Inflammatory macrophage treated with lipopolysaccharide for 4 hours (primary cell): Measurements from ENCODE around the gene FXYD4.

Experiments
- DNase-seq: peaks from one replicate; pipeline ENCODE4 v3.0.0-alpha.2; 2020

FXYD4 gene

DNA sequence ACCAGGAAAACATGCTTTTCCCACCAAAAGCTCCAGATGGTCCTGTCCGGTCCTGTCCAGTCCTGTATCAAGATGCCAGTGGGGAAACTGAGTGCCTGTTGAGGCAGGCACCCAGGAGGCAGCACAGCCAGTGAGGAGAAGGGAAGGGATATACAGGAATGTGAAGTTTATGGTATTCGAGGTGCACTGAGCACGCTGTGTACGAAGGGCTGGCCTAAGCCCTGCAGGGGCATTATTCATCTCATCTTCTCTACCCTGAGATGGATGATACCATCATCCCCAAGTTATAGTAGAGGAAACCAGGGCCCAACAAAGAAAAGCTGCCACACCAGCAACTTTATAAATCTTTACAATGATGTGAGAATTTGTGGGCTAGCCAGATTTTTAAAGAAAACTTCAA, 23.4 kb upstream of the FXYD4 start:
- DNase-seq = no peak

DNA sequence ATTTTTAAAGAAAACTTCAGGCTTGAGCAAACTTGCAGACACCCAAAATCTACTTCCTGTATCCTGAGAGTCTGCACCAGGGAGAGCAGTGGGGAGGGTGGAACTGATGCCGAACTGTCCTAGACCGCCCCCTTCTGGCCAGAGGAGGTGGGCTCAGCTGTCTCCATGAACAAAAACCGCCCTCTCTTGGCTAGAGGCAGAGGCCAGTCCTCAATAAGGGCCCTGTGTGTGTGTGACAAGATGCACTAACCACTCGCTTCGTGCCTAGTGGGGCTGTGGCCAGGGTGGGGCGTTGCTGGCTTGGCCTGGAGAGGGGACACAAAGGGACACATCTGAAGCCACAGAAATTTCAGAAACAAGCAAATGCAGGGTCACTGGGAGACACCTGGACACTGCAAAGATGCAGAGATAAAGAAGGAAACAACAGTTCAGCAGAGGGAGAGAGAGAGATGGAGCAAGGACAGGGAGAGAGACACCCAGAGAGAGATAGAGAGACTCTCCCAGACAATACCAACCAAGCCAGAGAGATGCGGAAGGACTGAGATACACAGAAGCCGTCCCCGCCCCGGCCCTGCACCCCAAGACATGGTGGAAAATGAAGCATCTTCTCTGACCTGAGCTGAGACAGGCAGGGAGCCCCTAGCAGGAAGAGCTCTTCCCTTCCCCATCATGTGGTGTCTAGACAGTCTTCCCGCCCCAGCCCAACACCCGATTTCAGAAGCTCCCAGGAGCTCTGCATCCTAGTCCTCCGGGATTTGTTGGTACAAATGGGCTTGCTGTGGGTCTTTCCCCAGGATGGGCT, 22.7 kb upstream of the FXYD4 start:
- DNase-seq = peak; percentile 84

DNA sequence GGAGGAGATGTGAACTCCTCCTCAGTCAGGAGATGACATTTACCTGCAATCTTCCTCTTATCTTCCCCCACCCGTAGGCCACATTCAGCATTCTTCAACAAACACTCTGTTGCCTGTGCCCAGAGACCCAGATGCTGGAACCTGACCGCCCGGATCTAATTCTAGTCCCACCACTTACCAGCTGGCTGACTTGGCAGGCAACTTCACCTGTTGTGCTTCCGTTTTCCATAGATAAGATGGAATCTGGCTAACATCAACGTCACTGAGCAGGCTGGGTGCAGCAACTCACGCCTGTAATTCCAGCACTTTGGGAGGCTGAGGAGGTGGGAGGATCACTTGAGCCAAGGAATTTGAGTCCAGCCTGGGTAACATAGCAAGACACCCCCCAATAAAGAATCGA, 21.3 kb upstream of the FXYD4 start:
- no peak for DNase-seq

DNA sequence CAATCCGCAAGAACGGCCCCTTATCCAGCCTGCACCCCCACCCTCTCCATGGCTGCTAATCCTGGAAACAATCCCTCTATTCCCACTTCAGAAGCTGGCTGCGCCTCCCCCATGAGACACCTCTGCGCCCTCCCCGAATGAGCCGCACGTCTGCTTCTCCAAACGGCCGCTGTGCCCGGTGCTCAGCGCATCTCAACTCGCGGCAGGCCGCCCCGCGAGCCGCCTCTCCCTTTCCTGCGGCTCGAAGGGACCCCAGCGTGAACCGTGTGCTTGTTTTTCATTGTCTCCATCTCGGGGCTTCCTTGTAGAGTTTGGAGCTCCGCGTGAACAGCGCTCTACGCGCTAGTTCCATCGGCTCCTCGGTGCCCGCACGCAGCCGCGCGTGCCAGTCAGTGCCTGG, 20.8 kb upstream of the FXYD4 start:
- DNase-seq = no peak

DNA sequence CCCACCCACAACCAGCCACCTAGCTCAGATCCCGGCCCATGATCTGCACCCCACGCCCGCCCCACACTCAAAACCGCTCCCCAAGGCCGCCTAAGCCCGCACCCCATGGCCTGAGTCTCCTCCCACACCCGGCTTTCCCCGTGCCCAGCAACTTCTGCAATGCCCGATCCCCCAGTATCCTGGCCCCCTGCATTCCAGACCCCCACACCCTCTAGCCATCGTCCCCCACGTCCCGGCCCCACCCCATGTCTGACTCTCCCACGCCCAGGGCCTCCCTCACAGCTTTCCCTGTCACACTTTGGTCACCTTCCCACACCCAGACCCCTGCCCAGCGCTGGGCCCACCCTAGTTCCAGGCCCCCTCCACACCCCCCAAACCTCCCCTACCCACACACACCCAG, 20.1 kb upstream of the FXYD4 start:
- DNase-seq = no peak

DNA sequence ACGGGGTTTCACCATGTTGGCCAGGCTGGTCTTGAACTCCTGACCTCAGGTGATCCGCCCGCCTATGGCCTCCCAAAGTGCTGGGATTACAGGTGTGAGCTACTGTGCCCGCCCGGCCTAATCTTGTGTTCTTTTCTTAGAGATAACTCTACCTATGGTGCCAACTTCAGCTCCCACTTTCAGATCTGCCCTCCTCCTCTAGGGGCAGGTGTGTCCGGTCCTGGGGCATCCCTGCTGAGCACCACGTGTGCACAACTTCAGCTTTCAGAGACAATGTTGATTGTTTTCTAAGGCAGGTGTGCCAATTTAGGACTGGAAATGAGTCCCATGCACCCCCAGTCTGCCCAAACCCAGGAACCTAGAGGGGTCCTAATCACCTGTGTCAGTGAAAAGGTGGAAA, 18.5 kb upstream of the FXYD4 start:
- DNase-seq = no peak

DNA sequence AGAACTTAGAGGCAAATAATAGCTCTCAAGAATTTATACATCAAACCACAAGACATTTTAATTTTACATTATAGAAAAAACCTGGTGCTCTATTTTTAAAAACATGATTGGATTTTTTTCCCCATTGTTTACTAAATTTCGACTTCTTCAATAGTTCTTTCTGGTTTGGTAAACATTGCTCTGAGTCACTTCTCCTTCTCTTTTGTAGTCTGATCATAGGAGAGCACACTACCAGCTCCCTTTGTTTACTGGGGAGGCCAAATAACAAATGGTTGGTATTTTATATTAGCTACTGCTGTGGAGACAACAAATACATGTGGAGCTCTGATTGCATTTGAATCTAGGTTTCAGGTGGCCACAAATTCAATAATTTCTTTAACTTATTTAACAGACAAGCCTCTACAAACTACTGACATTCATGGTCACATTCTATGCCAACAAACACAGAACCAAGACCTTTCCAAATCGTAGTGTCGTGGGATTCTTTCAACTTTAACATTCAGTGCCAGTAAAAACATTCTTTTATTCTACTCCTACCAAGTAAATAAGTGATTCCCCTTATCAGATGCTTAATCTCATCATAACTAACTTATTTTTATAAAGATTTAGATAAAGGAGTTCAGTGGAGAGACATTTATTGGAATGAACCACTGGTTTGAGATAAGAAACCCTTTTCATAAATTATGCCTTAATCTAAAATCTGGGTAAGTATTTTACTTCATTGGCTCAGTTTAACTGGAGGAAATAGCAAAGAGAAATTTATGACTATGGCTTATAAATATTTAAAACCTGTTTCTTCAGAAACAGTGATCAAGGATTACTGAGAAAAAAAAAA, 17.7 kb upstream of the FXYD4 start:
- no peak for DNase-seq

DNA sequence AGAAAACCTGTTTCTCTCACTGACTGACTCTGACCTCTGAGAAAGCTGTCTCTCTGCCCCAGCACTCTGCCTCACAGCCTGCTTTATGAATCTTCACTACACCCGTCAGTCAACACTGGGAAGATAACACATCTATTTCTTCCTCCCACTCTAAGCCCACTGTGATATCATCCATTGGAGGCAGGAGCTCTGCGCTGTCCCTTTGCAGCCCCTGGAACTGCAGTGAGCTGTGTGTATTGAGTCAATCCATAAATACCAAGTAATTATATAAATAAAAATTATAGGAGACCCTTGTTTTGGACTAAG, 17.2 kb upstream of the FXYD4 start:
- no peak for DNase-seq

DNA sequence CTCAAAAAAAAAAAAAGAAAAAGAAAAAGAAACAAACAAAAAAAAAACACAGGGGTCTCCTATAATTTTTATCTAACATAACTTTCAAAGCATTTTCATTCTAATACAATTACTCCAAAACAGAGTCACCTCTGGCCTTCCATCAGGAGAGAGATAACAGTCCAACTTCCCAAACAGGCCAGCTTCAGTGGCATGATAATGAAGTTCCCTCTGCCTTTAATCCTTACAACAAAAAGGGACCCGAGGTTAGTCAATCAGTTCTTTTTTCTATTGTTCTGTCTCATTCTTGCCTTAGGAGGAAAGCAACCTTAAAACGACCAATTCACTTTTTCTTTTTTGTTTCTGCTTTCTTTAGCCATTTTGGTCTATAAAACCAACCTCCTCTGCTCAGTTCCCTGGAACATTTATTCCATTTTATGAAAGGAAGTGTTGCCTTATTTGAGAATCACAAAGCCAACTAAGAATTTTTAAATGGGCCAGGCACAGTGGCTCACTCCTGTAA, 16.5 kb upstream of the FXYD4 start:
- DNase-seq = no peak

DNA sequence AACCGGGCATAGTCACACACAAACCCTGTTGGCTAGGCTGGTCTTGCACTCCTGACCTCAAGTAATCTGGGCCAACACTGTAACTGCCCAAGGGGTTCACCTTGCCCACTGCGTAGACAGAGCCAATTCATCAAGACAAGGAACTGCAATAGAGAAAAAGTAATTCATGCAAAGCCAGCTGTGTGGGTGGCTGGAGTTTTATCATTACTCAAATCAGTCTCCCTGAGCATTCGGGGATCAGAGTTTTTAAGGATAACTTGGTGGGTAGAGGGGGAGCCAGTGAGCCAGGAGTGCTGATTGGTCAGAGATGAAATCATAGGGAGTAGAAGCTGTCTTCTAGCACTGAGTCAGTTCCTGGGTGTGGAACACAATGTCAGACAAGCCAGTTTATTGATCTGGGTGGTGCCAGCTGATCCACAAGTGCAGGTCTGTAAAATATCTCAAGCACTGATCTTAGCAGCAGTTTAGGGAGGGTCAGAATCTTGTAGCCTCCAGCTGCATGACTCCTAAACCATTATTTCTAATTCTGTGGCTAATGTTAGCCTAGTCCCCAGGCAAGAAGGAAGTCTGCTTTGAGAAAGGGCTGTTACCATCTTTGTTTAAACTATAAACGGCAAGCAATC, 15.6 kb upstream of the FXYD4 start:
- DNase-seq = peak; percentile 28

DNA sequence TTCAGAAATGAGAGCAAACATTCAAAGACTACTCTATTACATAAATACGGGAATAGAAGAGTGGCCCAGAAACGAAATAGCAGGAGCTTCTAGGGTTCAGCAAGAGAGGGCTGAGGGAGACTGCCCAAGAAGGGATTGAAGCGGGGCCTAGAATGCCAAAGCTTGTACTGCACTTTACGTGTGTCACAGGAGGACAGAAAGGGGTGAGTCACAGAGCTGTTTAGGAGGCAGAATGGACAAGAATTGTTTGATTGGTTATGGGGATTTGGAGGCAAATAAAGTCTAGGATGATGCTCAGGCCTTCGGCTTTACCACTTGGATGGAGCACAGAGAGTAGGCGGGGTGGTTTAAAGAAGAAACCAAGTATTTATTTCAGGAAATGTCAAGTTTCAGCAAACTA, 11.3 kb upstream of the FXYD4 start:
- no peak for DNase-seq

DNA sequence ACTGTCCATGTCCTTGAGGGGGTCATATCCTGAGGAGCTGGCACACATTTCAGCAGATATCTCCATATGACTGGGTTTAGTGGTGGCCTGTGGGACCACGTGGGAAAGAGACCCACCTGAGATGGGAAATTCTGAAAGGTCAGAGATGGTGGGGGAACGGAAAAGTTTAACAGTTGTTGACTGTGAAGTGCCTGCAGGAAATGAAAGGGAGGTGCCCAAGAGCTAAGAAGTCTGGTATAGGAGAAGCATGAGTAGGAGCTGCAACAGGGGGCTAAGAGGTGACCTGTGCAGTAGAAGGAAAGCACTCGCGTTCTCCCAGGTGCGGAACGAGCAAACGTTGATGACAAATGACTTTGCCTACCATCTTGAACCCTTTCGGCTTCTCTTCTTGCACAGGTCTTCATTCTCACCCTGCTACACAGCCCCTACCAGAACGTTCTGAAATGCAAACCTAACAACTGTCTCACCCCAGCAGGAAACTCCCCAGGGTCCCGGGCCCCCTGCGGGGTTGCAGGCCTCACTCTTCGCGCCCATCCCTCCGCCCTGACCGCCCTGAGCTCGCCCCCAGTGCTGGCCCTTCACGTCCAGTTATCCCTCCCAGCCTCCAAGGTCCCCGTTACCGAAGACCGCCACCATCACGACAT, 9.8 kb upstream of the FXYD4 start:
- DNase-seq = peak; percentile 2

DNA sequence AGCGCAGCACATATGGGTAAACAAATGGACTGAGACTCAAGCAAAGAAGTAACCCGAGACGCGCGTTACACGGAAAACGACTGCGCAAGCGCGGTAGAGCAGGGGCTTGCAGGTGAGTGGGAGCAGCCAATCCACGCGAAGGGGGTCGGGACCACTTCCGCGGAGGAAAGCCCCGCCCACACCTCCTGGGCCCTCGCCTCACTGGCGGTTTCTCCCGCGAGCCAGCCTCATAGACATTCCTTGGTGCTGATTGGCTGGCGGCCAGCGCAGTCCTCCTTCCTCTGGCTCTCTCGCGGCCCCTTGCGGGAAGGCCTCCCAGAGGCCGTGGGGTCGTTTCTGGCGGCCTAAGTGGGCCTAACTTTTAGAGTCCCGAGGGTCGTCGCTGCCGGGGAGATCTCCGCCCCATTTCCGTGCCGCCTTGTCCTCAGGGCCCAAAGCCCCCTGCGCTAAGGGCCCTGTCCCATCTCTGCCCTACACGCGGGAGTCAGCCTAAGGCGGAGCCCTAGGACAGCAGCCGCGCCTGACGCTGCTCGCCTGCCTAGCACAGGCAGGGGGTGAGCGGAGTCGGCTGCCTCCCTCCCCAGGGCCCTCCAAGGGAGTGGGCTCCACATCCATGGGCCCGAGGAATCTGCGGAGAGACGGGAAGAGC, 9.1 kb upstream of the FXYD4 start:
- peak; percentile 95 for DNase-seq

DNA sequence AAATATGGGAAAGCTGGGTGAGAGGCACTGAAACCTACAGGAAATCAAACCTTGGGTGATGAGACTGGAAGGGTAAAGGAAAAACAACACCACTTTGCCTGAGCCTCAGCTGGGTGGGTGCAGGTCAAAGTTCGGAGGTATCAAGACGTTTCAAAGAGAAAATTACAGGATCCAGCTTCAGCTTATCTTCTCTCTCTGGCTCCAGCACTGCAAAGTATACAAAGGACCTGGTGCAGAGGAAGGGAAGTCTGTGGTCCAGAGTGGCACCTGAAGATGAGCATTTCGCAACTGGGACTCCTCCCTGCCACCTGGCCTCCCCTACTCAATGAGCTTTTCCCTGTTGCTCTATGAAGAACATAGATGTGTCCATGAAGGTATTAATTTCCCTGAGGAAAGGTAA, 6.4 kb upstream of the FXYD4 start:
- DNase-seq = no peak

DNA sequence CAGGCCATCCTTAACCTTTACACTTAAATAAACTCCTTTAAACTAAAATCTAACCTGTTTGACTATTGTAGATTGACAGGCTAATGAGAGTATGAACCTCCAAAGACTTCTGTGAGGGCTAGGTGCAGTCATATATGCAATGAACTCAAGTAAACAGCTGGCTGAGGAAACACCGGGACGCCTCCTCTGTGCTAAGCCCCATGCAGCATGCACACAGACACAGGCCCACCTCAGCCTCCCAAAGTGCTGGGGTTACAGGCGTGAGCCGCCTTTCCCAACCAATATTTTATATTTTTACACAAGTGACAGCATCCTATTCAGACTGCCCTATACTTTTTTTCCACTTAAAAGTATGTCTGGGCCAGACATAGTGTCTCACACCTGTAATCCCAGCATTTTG, 1.5 kb upstream of the FXYD4 start:
- no peak for DNase-seq

DNA sequence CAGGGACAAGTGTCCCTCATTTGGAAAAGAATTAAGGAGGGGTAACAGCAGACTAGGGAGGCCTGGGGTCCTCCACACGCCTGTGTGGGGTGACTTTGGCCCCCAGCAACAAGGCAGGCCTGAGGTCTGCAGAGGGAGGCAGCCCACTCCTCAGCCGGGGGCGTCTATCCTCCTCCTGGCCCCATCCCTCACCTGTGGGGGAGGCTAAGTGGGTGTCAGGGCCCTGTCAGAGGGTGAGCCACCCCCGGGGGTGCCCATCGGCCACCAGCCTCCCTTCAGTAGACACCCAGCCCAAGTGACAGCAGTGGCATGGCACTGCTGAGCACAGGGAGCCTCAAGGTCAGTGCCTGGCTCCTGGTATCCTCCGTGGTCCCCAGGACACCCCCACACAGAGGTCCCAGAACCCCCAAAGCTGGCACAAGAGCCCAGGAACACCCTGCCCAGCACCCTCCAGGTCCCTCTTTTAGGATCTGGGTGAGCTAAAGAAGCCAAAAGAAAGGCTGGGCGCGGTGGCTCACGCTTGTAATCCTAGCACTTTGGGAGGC, 693 bp upstream of the FXYD4 start:
- no peak for DNase-seq

DNA sequence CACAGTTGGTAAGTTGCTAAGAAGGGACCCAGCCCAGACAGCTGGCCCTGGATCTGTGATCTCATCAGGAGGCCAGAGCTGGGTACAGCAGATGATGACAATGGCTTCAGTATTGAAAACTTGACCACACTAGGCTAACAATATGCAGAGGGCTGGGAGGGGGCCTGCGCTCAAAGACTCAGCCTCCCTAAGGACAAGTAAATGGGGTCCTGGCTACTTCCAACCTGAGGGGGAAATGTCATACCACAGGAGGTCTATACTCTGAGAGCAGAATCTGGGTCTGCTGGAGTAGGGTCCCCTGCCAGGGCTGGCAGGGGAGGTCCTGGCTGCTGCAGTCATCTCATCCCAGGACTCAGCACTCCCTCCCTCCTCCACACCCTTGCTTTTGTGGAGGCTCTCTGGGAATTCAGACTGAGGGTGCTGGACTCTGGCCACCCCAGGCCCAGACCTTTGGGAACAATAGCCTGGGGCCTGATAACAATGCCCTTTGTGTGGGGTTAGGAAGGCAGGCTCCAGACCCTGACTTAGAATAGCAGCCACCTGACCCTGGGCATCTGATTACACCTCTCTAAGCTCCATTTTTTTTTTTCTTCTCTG, 1.4 kb downstream of the FXYD4 start:
- DNase-seq = no peak

DNA sequence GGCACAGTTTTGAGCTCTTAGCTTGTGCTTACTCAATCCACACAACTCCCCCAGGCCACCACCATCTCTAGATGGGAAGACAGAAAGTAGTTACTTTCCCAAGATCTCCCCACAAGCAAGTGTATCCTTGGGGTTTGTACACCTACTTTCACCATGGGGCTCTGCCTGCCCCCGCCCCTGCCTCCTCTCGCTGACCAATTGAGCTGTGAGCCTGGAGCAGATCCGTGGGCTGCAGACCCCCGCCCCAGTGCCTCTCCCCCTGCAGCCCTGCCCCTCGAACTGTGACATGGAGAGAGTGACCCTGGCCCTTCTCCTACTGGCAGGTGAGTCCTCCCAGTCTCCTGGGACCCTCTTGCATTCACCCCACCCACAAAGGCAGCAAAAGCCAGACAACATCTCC, 2.0 kb downstream of the FXYD4 start:
- DNase-seq = no peak

DNA sequence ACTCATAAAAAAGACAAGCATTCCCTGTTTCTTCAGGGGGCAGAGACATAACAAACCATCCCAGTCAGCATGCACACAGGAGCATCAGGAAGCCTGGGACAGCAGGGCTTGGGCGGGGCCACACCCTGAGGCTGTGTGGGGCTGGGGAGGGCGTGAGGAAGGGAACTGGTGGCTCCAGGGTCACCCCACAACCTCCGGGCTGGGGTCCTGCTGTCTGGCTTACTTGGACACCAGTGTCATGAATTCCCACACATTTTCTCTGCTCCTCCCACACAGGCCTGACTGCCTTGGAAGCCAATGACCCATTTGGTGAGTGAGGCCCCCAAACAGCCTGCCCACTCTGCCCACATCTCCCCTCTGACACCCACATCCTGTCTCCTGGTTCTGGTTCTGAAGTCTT, 2.8 kb downstream of the FXYD4 start:
- DNase-seq = no peak

DNA sequence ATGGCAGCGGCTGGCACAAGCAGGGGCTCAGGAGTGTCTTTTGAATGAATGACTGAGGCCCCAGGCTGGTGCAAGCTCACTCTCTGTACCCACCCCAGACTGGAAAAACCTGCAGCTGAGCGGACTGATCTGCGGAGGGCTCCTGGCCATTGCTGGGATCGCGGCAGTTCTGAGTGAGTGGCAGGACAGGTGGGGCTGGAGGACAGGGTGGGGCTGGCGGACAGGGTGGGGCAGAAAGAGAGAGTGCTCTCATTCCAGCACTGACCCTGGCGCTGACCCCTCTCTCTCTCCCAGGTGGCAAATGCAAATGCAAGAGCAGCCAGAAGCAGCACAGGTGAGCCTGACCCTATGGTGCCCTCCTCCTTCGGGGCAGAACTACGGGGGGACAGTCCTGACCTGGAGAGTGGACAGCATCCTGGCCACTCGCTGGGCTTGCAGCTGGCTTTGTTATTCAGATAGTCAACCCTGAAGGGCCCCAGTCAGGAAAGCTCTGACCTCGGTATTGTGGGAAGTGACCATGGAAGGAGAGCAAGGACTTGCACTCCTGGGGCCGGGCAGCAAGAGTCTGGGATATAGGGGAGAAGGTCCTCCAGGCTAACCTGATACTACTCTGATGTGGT, 4.1 kb downstream of the FXYD4 start:
- DNase-seq = no peak

DNA sequence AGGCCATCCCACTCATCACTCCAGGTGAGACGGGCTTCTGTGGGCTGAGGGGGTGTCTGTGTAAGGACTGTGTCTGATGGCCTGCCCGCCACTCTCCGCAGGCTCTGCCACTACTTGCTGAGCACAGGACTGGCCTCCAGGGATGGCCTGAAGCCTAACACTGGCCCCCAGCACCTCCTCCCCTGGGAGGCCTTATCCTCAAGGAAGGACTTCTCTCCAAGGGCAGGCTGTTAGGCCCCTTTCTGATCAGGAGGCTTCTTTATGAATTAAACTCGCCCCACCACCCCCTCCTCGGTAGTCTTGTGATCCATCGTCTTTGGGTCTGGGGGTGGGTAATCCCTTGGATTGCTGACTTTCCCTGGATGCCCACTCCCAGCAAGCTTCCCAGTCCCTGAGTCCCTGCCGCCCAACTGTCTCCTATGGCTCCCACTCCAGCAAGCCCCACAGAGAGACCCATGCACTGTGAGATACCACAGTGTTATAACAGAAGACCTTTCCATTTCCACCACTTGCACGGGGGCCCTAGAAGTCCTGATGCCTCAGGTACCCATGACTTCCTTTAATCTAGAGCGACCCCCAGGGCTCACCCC, 4.7 kb downstream of the FXYD4 start:
- no peak for DNase-seq
